H1 (cell line): ENCODE measurements around the gene EMP2. TPM values are rescaled to one million over a fixed set of nuclear protein-coding genes. Genes with fewer than 3 reads are reported as not detected.

Experiments
- CTCF ChIA-PET: fragments of 300-600 bp; sonication (Branson Sonifier 250); formaldehyde crosslinking; loops from one replicate; lab custom pipeline; 2021; ENCODE audit not compliant: partially characterized antibody; lab: Charles Lee
- POLR2A ChIA-PET: fragments of 300-600 bp; sonication (Branson Sonifier 250); formaldehyde crosslinking; loops from one replicate; lab custom pipeline; 2021; ENCODE audit warnings: inconsistent platforms; ENCODE audit not compliant: partially characterized antibody; lab: Charles Lee
- DNase-seq, 2 experiments: peaks; one replicate each; pipeline versions ENCODE4 v3.0.0 to v3.0.0-alpha.2; 2010 to 2022; ENCODE audit warnings: low spot score in 2 of 2, low read depth in 1 of 2, mixed read lengths in 1 of 2
- FAIRE-seq: peaks from 2 replicates; lab custom pipeline; 2011; peaks lifted over from hg19 to GRCh38; lab: Jason Lieb, UNC
- H2AFZ ChIP-seq: 2 replicates; pipeline ENCODE4 v1.8.1; 2012; ENCODE audit warnings: low read length, inconsistent platforms
- H2AK5ac ChIP-seq: 2 replicates; pipeline ENCODE4 v1.6.1; 2013; ENCODE audit warnings: low read depth, low read length
- H2BK120ac ChIP-seq: replicated peaks from 2 replicates; pipeline ENCODE3; 2013; ENCODE audit warnings: low read depth, low read length, inconsistent platforms
- H2BK12ac ChIP-seq: 2 replicates; pipeline ENCODE4 v1.6.1; 2013; ENCODE audit warnings: low read depth, low read length
- H2BK15ac ChIP-seq: 2 replicates; pipeline ENCODE4 v1.6.1; 2013; ENCODE audit warnings: low read length
- H2BK20ac ChIP-seq: 2 replicates; pipeline ENCODE4 v1.6.1; 2013; ENCODE audit warnings: low read length
- H2BK5ac ChIP-seq: 2 replicates; pipeline ENCODE4 v1.6.1; 2013; ENCODE audit warnings: low read depth, low read length
- H3K14ac ChIP-seq: 2 replicates; pipeline ENCODE4 v1.6.1; 2013; ENCODE audit warnings: inconsistent platforms; ENCODE audit not compliant: insufficient read length
- H3K18ac ChIP-seq: 2 replicates; pipeline ENCODE4 v1.6.1; 2013; ENCODE audit warnings: low read length; ENCODE audit errors: extremely low read depth
- H3K23ac ChIP-seq: 2 replicates; pipeline ENCODE4 v1.6.1; 2013; ENCODE audit warnings: inconsistent platforms; ENCODE audit not compliant: insufficient read length
- H3K23me2 ChIP-seq: 2 replicates; pipeline ENCODE4 v1.6.1; 2013; ENCODE audit warnings: low read depth, low read length
- H3K27ac ChIP-seq: 2 replicates; pipeline ENCODE4 v1.6.1; 2011; ENCODE audit warnings: low read depth, low read length, inconsistent platforms
- H3K27me3 ChIP-seq, 4 experiments: replicated peaks in 1 of 4; 1 replicate in 1 of 4; 2 replicates in 3 of 4; pipeline versions ENCODE4 v1.6.1 to v1.8.1; 2011 to 2013; ENCODE audit warnings: low read length in 3 of 4, mild to moderate bottlenecking in 3 of 4, inconsistent platforms in 2 of 4, mixed read lengths in 2 of 4, moderate library complexity in 1 of 4; ENCODE audit not compliant: control insufficient read depth in 3 of 4, insufficient read depth in 3 of 4; ENCODE audit errors: extremely low read depth in 1 of 4
- H3K36me3 ChIP-seq, 4 experiments: 2 replicates each; pipeline versions ENCODE4 v1.6.1 to v1.8.1; 2011 to 2013; ENCODE audit warnings: mild to moderate bottlenecking in 4 of 4, low read length in 3 of 4, moderate library complexity in 2 of 4, control low read depth in 1 of 4, inconsistent platforms in 1 of 4; ENCODE audit not compliant: insufficient read depth in 4 of 4, control insufficient read depth in 2 of 4
- H3K4ac ChIP-seq: replicated peaks from 2 replicates; pipeline ENCODE3; 2013; ENCODE audit warnings: low read length, low read depth, mixed read lengths, inconsistent platforms; ENCODE audit not compliant: insufficient read length
- H3K4me1 ChIP-seq, 4 experiments: replicated peaks in 1 of 4; 1 replicate in 1 of 4; 2 replicates in 3 of 4; pipeline versions ENCODE4 v1.6.1 to v1.8.1; 2011 to 2013; ENCODE audit warnings: low read length in 3 of 4, inconsistent platforms in 2 of 4, mixed read lengths in 1 of 4; ENCODE audit not compliant: insufficient read depth in 4 of 4, control insufficient read depth in 3 of 4
- H3K4me2 ChIP-seq, 2 experiments: 2 replicates each; pipeline versions ENCODE4 v1.6.1 to v1.8.1; 2011 to 2013; ENCODE audit warnings: low read depth in 2 of 2, low read length in 2 of 2, control low read depth in 1 of 2, inconsistent platforms in 1 of 2, mild to moderate bottlenecking in 1 of 2; ENCODE audit not compliant: insufficient read depth in 1 of 2
- H3K4me3 ChIP-seq, 4 experiments: fragments of 200-600, 300-600 bp in 1 of 4; sonication (generic), shearing (Covaris generic), sonication (Bioruptor Twin) in 1 of 4; 2 replicates each; pipeline versions ENCODE4 v1.5.1 to v1.8.1; 2011 to 2016; ENCODE audit warnings: low read length in 4 of 4, low read depth in 3 of 4, control low read depth in 2 of 4, inconsistent platforms in 2 of 4, mild to moderate bottlenecking in 2 of 4, mixed read lengths in 1 of 4, moderate library complexity in 1 of 4; ENCODE audit not compliant: insufficient read depth in 2 of 4; ENCODE audit errors: extremely low read depth in 1 of 4
- H3K56ac ChIP-seq: replicated peaks from 2 replicates; pipeline ENCODE3; 2013; ENCODE audit warnings: low read depth, mild to moderate bottlenecking, mixed read lengths, low read length, inconsistent platforms; ENCODE audit not compliant: insufficient read length
- H3K79me1 ChIP-seq: 2 replicates; pipeline ENCODE4 v1.6.1; 2013; ENCODE audit warnings: low read depth, low read length, control low read depth
- H3K79me2 ChIP-seq, 2 experiments: 2 replicates each; pipeline versions ENCODE4 v1.6.1 to v1.8.1; 2012 to 2013; ENCODE audit warnings: low read length in 2 of 2, mild to moderate bottlenecking in 2 of 2, inconsistent platforms in 1 of 2; ENCODE audit not compliant: insufficient read depth in 2 of 2, control insufficient read depth in 1 of 2
- H3K9ac ChIP-seq, 4 experiments: replicated peaks in 1 of 4; 1 replicate in 1 of 4; 2 replicates in 3 of 4; pipeline versions ENCODE4 v1.6.1 to v1.8.1; 2011 to 2013; ENCODE audit warnings: low read depth in 3 of 4, low read length in 3 of 4, control low read depth in 2 of 4, mild to moderate bottlenecking in 2 of 4, moderate library complexity in 2 of 4, inconsistent platforms in 1 of 4; ENCODE audit errors: extremely low read depth in 1 of 4
- H3K9me3 ChIP-seq, 2 experiments: 2 replicates each; pipeline versions ENCODE4 v1.6.1 to v1.8.1; 2012 to 2013; ENCODE audit warnings: mild to moderate bottlenecking in 2 of 2, moderate library complexity in 2 of 2, control low read depth in 1 of 2, inconsistent platforms in 1 of 2, low read depth in 1 of 2, low read length in 1 of 2, mixed read lengths in 1 of 2; ENCODE audit not compliant: insufficient read depth in 2 of 2
- H4K20me1 ChIP-seq, 2 experiments: replicated peaks in 1 of 2; 2 replicates each; pipeline versions ENCODE3 to v1.8.1; 2011 to 2013; ENCODE audit warnings: inconsistent platforms in 2 of 2, low read length in 2 of 2, mild to moderate bottlenecking in 1 of 2; ENCODE audit not compliant: insufficient read depth in 2 of 2, control insufficient read depth in 1 of 2
- H4K5ac ChIP-seq: 2 replicates; pipeline ENCODE4 v1.6.1; 2013; ENCODE audit warnings: low read length, low read depth, mixed read lengths, inconsistent platforms; ENCODE audit not compliant: insufficient read length
- H4K8ac ChIP-seq: 2 replicates; pipeline ENCODE4 v1.8.0; 2013; ENCODE audit warnings: mild to moderate bottlenecking, moderate library complexity, low read length, inconsistent platforms; ENCODE audit not compliant: insufficient read depth; ENCODE audit errors: extremely low read depth
- H4K91ac ChIP-seq: replicated peaks from 2 replicates; pipeline ENCODE3; 2013; ENCODE audit warnings: low read length, mixed read lengths, inconsistent platforms; ENCODE audit not compliant: insufficient read length
- ATF3 ChIP-seq: IDR thresholded peaks from 2 replicates; pipeline ENCODE4 v1.6.1; 2011; ENCODE audit warnings: low read depth, mild to moderate bottlenecking, low read length; ENCODE audit not compliant: insufficient read depth
- BACH1 ChIP-seq: IDR thresholded peaks from 2 replicates; pipeline ENCODE4 v1.6.1; 2012; ENCODE audit warnings: low read length, improper control_type of control experiment
- CHD1 ChIP-seq: IDR thresholded peaks from 2 replicates; pipeline ENCODE4 v1.6.1; 2012; ENCODE audit warnings: low read depth, low read length, improper control_type of control experiment
- GABPA ChIP-seq: IDR thresholded peaks from 2 replicates; pipeline ENCODE4 v1.6.1; 2011; ENCODE audit warnings: mild to moderate bottlenecking, low read length, moderate library complexity, borderline replicate concordance; ENCODE audit not compliant: insufficient read depth
- GTF2F1 ChIP-seq: IDR thresholded peaks from 2 replicates; pipeline ENCODE4 v1.6.1; 2012; ENCODE audit warnings: low read depth, low read length, improper control_type of control experiment, borderline replicate concordance
- JUN ChIP-seq: IDR thresholded peaks from 2 replicates; pipeline ENCODE4 v1.6.1; 2011; ENCODE audit warnings: low read depth, mild to moderate bottlenecking, improper control_type of control experiment, low read length
- KDM1A ChIP-seq: fragments of 200-600, 300-600 bp; sonication (generic); IDR thresholded peaks from 2 replicates; pipeline ENCODE4 v1.7.1; 2016; ENCODE audit warnings: mild to moderate bottlenecking, low read length, borderline replicate concordance
- KDM4A ChIP-seq: IDR thresholded peaks from one replicate; pipeline ENCODE4 v1.7.1; 2012; ENCODE audit warnings: low read depth, mild to moderate bottlenecking, moderate library complexity, low read length, inconsistent platforms; ENCODE audit not compliant: severe bottlenecking
- KDM5A ChIP-seq: fragments of 200-600 bp; IDR thresholded peaks from 2 replicates; pipeline ENCODE4 v1.7.1; 2012; ENCODE audit warnings: mild to moderate bottlenecking, low read length, inconsistent platforms, mixed read lengths
- POLR2A ChIP-seq, 2 experiments: IDR thresholded peaks; 1 replicate in 1 of 2; 2 replicates in 1 of 2; pipeline ENCODE4 v1.6.1; 2011; ENCODE audit warnings: low read depth in 2 of 2, low read length in 2 of 2, mild to moderate bottlenecking in 2 of 2; ENCODE audit errors: control extremely low read depth in 1 of 2
- POU5F1 ChIP-seq: IDR thresholded peaks from 2 replicates; pipeline ENCODE4 v1.6.1; 2011; ENCODE audit warnings: low read depth, mild to moderate bottlenecking, low read length, moderate library complexity
- RNF2 ChIP-seq: fragments of 200-900, 300-1000 bp; sonication (generic); IDR thresholded peaks from 2 replicates; pipeline ENCODE4 v1.7.1; 2016; ENCODE audit warnings: borderline replicate concordance, low read depth, mild to moderate bottlenecking, antibody characterized with exemption, low read length; ENCODE audit not compliant: poor library complexity, severe bottlenecking; ENCODE audit errors: missing control alignments
- SIRT6 ChIP-seq: IDR thresholded peaks from one replicate; pipeline ENCODE4 v1.7.1; 2012; ENCODE audit warnings: low read length, inconsistent platforms
- SP4 ChIP-seq: IDR thresholded peaks from 2 replicates; pipeline ENCODE4 v1.6.1; 2012; ENCODE audit warnings: low read length, inconsistent platforms
- ZNF274 ChIP-seq: IDR thresholded peaks from 2 replicates; pipeline ENCODE4 v1.7.0; 2012; ENCODE audit warnings: low read length, borderline replicate concordance; ENCODE audit errors: extremely low read depth
- WGBS, 2 experiments: shearing (Covaris generic) in 1 of 2; methylation state at CpG; one replicate each; pipeline versions ENCODE4 v1.1.6 to v1.1.7; 2013 to 2015; ENCODE audit warnings: low lambda C conversion rate in 2 of 2, mixed read lengths in 2 of 2, inconsistent platforms in 1 of 2, low coverage in 1 of 2, missing lambda C conversion rate in 1 of 2; ENCODE audit not compliant: insufficient replicate concordance in 2 of 2, insufficient coverage in 1 of 2, insufficient read length in 1 of 2; ENCODE audit errors: extremely low coverage in 1 of 2, missing lambda C conversion rate in 1 of 2; 5-methylcytosine and 5-hydroxymethylcytosine counted together
- polyA plus RNA-seq, 7 experiments: library from polyadenylated mRNA; depleted of rRNA in 3 of 7; stranded (reverse) in 5 of 7; unstranded in 2 of 7; fragments of >200 nt in 5 of 7; fragments of 200-250 nt in 2 of 7; gene quantifications; 1 replicate in 5 of 7; 2 replicates in 1 of 7; 4 replicates in 1 of 7; pipeline versions ENCODE4 v1.2.1 to v1.2.3, GENCODE V29; 2011 to 2013; ENCODE audit warnings: missing spikeins in 2 of 7, mixed read lengths in 2 of 7
- total RNA-seq: library from RNA; stranded (reverse); fragmentation: NEBNext Ultra II Directional; extraction: Animal tissue kit (Norgen Biotek cat#: 25700); gene quantifications from 2 replicates; pipeline ENCODE4 v1.2.1, GENCODE V29; 2021

Gene EMP2
- total and polyA plus RNA-seq, 2 of the 8 experiments (the other 6 are each of a cell fraction or from before 2014, with no cell fraction given): 22.6 to 23.3 TPM

GRCh38 chr16:10519297-10519696, 61.1 kb downstream of the EMP2 start:
- Histone ChIP-seq H3K4me2 (no peak overlapping the region), H2BK120ac (no peak overlapping the region), H3K9ac (no peak overlapping the region), H3K4me1 (peaks cover 0 to 2% (median 0%) of the 10 kb centered on the region in 4 experiments; a peak in 1 of 7 replicates), H4K5ac (no peak overlapping the region), H3K27ac (no peak overlapping the region), H3K23ac (no peak overlapping the region), H4K8ac (no peak overlapping the region), H2BK20ac (no peak overlapping the region), H4K20me1 (no peaks in the 10 kb centered on the region), H3K79me2 (no peaks in the 10 kb centered on the region), H3K4ac (no peak overlapping the region), H3K9me3 (no peaks in the 10 kb centered on the region), H2BK5ac (no peak overlapping the region), H2AFZ (no peak overlapping the region), H3K27me3 (no peaks in the 10 kb centered on the region), H2AK5ac (no peak overlapping the region), H3K79me1 (no peaks in the 10 kb centered on the region), H3K23me2 (no peaks in the 10 kb centered on the region), H3K14ac (no peak overlapping the region), H3K56ac (no peak overlapping the region), H3K36me3 (no peaks in the 10 kb centered on the region), H2BK15ac (no peak overlapping the region), H3K4me3 (no peak overlapping the region), H2BK12ac (no peak overlapping the region), H4K91ac (no peak overlapping the region), H3K18ac (no peak overlapping the region)
- CTCF ChIA-PET: interaction anchor here (1.2 to 5.0 kb wide), 4 partner anchors 158 to 886 kb away, joined by 3 to 42 read pairs (median 8); no protein-coding TSS in a partner anchor
- POLR2A ChIA-PET: interaction anchor here (1.1 kb wide), 1 partner anchor 225 kb away, joined by 4 read pairs; the partner anchor contains the start of gene NUBP1
- no peak for FAIRE-seq
- WGBS, 2 experiments: no CpG with 5 or more reads among the region's 1 CpG
- no peak for DNase-seq
- TF ChIP-seq KDM5A (no peak), ZNF274 (no peak), ATF3 (no peak), SIRT6 (no peak), CHD1 (no peak), GTF2F1 (no peak), SP4 (no peak), KDM1A (no peak), POU5F1 (no peak), KDM4A (no peak), BACH1 (no peak), JUN (no peak), GABPA (no peak), POLR2A (IDR thresholded peaks at IDR 0.05; ENCODE audit: control extremely low read depth in 1 of 2, low read depth in 2 of 2, low read length in 2 of 2) (no peak), RNF2 (no peak)
